Measurements from ENCODE around the gene HOXD8.

The HOXD8 gene

DNA sequence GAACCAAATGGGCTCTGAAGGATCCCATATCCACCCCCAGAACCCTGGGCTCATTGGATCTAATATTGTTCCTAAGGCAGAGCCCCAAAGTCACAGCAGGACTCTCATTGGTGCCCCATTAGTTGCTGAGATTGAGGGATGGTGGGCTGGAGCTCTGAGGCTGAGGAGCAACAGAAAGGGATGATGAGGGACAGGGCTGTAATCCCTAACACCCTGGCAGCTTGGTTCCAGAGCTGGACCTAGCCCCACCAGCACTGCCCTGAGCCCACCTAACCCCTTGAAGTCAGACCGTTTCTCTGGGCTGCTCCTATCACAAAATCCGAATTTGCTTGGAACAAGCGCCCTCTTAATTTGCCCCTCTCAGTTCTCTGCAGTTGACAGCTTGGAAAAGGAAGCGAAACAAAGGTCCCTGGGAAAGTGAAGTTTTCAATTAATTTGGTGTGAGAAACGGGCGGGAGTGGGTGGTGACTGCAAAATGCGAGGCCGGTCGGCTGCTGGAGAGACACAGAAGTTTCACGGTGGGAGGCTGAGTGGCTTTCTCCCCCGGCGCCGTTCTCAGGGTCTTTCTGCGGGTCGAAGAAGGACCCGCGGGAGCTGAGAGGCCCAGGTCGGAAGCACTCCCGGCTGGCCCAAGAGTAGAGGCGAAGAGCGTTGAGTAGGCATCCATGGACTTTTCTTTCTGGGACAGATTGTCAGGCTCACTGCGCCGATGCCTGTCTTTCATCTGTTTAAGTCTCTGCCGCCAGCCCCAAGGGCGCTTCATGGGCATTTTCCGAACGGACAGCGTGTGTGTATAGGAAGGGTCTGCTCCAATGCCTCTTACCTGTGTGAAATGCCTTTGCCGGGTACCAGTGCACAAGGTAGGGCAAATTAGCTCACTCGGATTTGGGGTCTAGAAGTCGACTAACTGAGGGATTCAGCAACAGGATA is 37.9 kb upstream of the HOXD8 start:
- DNase-seq, result no peak

DNA sequence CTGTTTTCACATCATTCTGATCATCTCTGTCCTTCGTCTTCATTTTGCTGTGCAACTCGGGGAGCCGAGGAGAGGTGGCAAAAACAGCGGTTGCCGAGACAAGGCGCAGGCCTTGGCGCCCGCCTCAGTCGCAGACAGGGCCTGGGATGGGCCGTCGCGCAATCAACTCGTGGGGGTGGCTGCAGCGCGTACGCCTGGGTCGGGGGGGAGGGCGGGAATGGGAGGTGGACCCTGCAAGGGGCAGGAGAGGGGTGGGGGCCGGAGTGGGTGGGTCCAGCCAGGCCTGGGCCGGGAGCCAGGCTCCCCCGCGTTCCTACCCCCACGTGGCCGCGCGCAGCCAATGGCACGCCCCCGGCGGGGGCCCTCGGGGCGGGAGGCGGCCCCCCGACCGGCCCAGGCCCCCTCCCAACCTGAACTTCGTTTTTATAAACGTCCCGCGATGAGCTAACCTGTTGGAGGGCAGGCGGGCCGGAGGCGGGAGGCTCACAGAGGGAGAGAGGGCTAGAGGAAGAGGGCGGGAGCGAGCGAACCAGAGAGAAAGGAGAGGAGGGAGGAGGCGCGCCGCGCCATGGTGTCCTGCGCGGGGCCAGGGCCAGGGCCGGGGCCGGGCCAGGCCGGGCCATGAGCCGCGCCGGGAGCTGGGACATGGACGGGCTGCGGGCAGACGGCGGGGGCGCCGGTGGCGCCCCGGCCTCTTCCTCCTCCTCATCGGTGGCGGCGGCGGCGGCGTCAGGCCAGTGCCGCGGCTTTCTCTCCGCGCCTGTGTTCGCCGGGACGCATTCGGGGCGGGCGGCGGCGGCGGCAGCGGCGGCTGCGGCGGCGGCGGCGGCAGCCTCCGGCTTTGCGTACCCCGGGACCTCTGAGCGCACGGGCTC is 37.0 kb upstream of the HOXD8 start, which contains the start of gene HOXD13:
Gene HOXD13 (plus strand): TSS at position 452 of the 875 bp plus-strand sequence. CDS start 170 bp downstream, at position 622.
- no peak for DNase-seq

DNA sequence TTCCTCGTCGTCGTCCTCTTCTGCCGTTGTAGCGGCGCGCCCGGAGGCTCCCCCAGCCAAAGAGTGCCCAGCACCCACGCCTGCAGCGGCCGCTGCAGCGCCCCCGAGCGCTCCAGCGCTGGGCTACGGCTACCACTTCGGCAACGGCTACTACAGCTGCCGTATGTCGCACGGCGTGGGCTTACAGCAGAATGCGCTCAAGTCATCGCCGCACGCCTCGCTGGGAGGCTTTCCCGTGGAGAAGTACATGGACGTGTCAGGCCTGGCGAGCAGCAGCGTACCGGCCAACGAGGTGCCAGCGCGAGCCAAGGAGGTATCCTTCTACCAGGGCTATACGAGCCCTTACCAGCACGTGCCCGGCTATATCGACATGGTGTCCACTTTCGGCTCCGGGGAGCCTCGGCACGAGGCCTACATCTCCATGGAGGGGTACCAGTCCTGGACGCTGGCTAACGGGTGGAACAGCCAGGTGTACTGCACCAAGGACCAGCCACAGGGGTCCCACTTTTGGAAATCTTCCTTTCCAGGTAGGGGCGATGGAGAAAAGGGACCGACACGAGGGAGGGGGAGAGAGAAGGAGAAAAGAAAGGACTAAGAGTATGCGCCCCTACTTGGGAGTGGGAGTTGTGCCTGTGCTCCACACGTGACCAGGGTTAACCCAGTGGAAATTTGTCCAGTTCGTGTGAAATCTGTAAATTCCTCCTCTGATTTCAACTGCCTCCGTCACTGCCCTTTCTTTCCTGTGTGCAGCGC is 36.2 kb upstream of the HOXD8 start:
- no peak for DNase-seq

GRCh38 chr2:176093898-176094249 is 35.6 kb upstream of the HOXD8 start:
- DNase-seq, result no peak

- DNase-seq, result no peak
These were observed 35.2 kb upstream of the HOXD8 start for GRCh38 chr2:176094349-176094748.

GRCh38 chr2:176095421-176095820 is 34.1 kb upstream of the HOXD8 start:
- DNase-seq, result no peak

- no peak for DNase-seq
These were observed 33.1 kb upstream of the HOXD8 start for GRCh38 chr2:176096243-176096985.

GRCh38 chr2:176096986-176097819 is 32.3 kb upstream of the HOXD8 start:
- peak; percentile 51 for DNase-seq

- DNase-seq, result no peak
These were observed 31.6 kb upstream of the HOXD8 start for GRCh38 chr2:176097820-176098365.

- no peak for DNase-seq
These were observed 30.9 kb upstream of the HOXD8 start for GRCh38 chr2:176098366-176099158.

DNA sequence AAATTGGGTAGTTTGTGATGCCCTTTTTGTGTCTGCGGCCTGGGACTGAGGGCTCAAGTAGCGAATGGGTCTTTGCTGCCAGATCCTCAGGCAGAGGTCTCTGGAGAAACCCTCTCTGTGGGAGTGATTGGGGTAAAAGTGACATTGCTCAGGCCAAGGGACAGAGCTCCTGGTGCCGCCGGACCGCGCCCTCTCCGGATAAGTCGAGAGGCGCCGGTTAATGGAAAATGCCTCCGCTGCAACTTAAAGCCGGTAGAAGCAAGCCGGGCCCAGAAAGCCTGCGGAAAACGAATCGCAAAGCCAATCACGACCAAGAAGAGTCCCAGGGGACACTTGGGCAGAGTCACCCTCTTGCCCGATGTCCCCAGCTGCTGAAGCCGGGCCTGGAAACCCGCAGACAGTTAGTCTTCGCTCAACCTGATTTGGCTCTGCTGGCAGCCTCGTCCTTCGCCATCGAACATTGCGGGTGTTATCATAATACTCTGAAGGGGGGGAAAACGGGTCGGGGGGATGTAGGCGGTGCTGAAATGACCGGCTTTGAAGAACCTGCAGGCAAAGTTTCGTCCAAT is 30.3 kb upstream of the HOXD8 start:
- no peak for DNase-seq

GRCh38 chr2:176099728-176100546 is 29.6 kb upstream of the HOXD8 start, which contains the start of gene HOXD12:
HOXD12 (plus strand) TSS chr2:176099795; CDS start chr2:176099802, 7 bp downstream.
- DNase-seq, result no peak

DNA sequence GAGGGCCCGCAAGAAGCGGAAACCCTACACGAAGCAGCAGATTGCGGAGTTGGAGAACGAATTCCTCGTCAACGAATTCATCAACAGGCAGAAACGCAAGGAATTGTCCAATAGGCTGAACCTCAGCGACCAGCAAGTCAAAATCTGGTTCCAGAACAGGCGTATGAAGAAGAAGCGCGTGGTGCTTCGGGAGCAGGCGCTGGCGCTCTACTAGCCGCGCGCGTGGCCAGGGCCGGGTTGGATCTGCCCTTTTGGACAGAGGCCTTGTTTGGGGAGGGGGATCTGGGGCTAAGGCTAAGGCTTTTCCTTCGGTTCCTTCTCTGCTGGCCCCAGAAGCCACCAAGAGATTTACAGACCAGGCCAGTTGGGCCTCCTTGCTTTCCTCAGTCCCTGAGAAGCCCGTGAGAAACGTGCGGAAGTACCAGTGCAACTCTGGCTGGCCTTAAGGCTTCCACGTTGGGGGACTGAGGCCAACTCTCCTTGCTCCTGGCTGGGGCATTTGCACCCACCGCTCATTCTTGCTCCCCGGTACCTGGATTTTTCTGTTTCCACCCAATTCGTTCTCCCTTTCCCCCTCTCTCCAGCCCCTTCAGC is 28.9 kb upstream of the HOXD8 start:
- DNase-seq, result no peak

DNA sequence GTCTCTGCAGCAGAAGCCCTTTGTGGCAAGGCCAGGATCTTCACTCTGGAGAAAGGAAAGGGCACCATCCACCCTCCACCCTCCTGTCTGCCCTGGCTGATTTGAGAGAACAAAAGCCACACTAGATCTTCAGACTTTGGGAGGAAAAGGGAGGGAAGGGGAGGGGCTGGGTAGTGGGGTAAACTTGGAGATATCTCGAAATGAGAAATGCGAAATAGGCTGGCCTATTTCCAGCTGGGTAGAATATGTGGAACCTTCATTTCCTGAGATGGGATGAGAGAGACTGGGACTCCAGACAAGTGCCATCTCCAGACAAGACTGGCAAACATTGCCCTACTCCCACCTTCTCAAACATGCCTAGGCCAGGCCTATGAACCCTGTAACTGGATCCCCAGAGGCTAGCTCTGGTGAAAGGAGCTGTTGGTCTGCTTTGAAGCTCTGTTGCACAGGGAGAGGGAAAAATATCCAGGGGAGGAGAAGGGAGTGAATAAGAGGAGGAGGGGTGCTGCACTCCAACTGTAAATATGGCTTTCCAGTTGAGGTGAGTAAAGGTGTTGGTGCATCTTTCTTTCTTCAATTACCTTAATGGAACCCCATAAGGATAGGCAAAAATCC is 28.2 kb upstream of the HOXD8 start:
- no peak for DNase-seq

- no peak for DNase-seq
These were observed 27.7 kb upstream of the HOXD8 start for GRCh38 chr2:176101842-176102241.

- no peak for DNase-seq
These were observed 27.1 kb upstream of the HOXD8 start for GRCh38 chr2:176102309-176102866.

DNA sequence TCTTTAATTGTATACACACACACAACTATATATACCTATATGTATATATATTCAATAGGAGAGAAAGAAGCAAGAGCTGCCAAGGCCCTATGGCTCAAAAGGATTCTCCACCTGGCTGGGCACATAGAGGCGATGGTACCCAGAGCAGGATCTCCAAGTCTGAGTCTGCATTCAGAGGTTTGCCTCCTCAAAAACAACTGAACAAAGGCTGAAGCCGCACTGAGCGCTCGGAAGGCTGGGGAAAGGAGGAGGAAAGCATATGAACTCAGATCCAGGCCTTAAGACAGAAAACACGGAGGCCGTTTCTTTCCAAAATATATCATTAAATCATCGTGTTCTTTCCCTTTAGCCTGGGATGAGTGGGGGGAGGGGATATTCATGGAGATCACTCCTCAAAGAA is 26.3 kb upstream of the HOXD8 start:
- DNase-seq, result no peak
